Ovary (tissue), 3 donors: ENCODE measurements around the gene ETFA.

ENCODE experiments used
- CTCF ChIP-seq, 3 donors: fragments of 450-650 bp in 2 of 3; fragments of 200-600 bp in 1 of 3; IDR thresholded peaks; one replicate each; pipeline versions ENCODE4 v1.5.1 to v1.8.0; 2016 to 2022; ENCODE audit warnings: antibody characterized with exemption in 3 of 3, mild to moderate bottlenecking in 1 of 3
- EP300 ChIP-seq: sonication (generic); formaldehyde crosslinking; IDR thresholded peaks from one replicate; pipeline ENCODE4 v1.6.1; 2017; ENCODE audit warnings: antibody characterized with exemption
- donor health status: DM: no; HTN: no; CAD: no.

- TF ChIP-seq CTCF (IDR thresholded peaks at IDR 0.05): no peak
- no peak for TF ChIP-seq EP300
These were observed 129.6 kb downstream of the ETFA start for GRCh38 chr15:76181705-76182107.
